Adrenal gland (tissue), 12 donors: ENCODE results near the gene POLR2A. TPM values are rescaled to one million over a fixed set of nuclear protein-coding genes. Genes with fewer than 3 reads are reported as not detected.

Experiments
- DNase-seq, 7 donors: peaks; one replicate each; pipeline ENCODE4 v3.0.0-alpha.2; 2019 to 2020
- H3K27ac ChIP-seq, 5 donors: fragments of 200-600 bp; sonication (generic) in 4 of 5; 1 replicate in 3 of 5; 2 replicates in 2 of 5; pipeline versions ENCODE4 v1.5.1 to v1.8.0; 2016 to 2020; ENCODE audit warnings: mild to moderate bottlenecking in 1 of 5
- H3K27me3 ChIP-seq: fragments of 200-600 bp; 2 replicates; pipeline ENCODE4 v1.8.0; 2021
- H3K36me3 ChIP-seq, 2 donors: fragments of 200-600 bp; replicated peaks in 1 of 2; 1 replicate in 1 of 2; 2 replicates in 1 of 2; pipeline versions ENCODE4 v1.5.1 to v1.8.0; 2018 to 2022
- H3K4me1 ChIP-seq, 2 donors: fragments of 200-600 bp; replicated peaks in 1 of 2; 1 replicate in 1 of 2; 2 replicates in 1 of 2; pipeline versions ENCODE4 v1.5.1 to v1.8.0; 2018 to 2021
- H3K4me3 ChIP-seq, 4 donors: fragments of 200-600 bp; sonication (generic) in 3 of 4; one replicate each; pipeline ENCODE4 v1.5.1; 2016 to 2018
- H3K9me3 ChIP-seq, 3 donors: fragments of 200-600 bp; sonication (generic) in 1 of 3; replicated peaks in 1 of 3; 1 replicate in 2 of 3; 2 replicates in 1 of 3; pipeline versions ENCODE4 v1.5.1 to v1.8.0; 2016 to 2021
- CTCF ChIP-seq, 6 experiments: fragments of 450-650 bp in 4 of 6; fragments of 200-600 bp in 2 of 6; sonication (generic) in 1 of 6; IDR thresholded peaks; 1 replicate in 5 of 6; 2 replicates in 1 of 6; pipeline versions ENCODE4 v1.5.1 to v1.8.0; 2016 to 2021; ENCODE audit warnings: antibody characterized with exemption in 6 of 6, mild to moderate bottlenecking in 2 of 6, moderate library complexity in 1 of 6
- POLR2A ChIP-seq, 2 donors: fragments of 450-650 bp; IDR thresholded peaks; one replicate each; pipeline ENCODE4 v1.6.1; 2017; ENCODE audit warnings: antibody characterized with exemption in 2 of 2, mild to moderate bottlenecking in 2 of 2, moderate library complexity in 1 of 2
- WGBS, 4 donors: extraction: QIAGEN DNeasy Blood & Tissue Kit in 2 of 4; methylation state at CpG; one replicate each; pipeline versions ENCODE4 v1.1.5 to v1.1.7; 2013 to 2017; 5-methylcytosine and 5-hydroxymethylcytosine counted together
- intact Hi-C, 2 donors: fragments of 100-400 bp; cut with DNase I; formaldehyde crosslinking; loops; one replicate each; pipeline versions ENCODE4 v1.14.1 to v1.15.0; 2022 to 2023
- polyA plus RNA-seq, 3 donors: library from polyadenylated mRNA; stranded (reverse); fragments of 200-250 nt in 2 of 3; fragments of 350-450 nt in 1 of 3; fragmentation: Illumina TruSeq in 1 of 3; extraction: RNeasy Lipid Tissue Mini Kit (QIAGEN cat#74804) in 1 of 3; gene quantifications; one replicate each; pipeline ENCODE4 v1.2.3, GENCODE V29; 2013 to 2014
- small RNA-seq, 2 donors: library from RNA; depleted of rRNA; stranded (forward); fragments of <200 nt; gene quantifications; one replicate each; pipeline ENCODE3, GENCODE V24; 2016
- total RNA-seq, 9 donors: library from RNA; depleted of rRNA in 4 of 9; stranded (reverse); fragments of >200 nt in 4 of 9; fragments of 120-200 nt in 1 of 9; fragmentation: NEBNext Ultra II Directional in 1 of 9; extraction: Animal tissue kit (Norgen Biotek cat#: 25700) in 1 of 9; gene quantifications; one replicate each; pipeline versions ENCODE4 v1.1.0 to v1.2.4, GENCODE V29; 2013 to 2023
- donor health status: healthy with polysubstance abuse.
- donor health status: Bipolar disorder and iron deficiency.
- donor health status: DM: yes; HTN: yes; CAD: no.
- donor health status: DM: no; HTN: no; CAD: no.
- donor health status: DM: no; HTN: no; CAD: no.
- donor health status: DM: yes; HTN: yes; CAD: no.

POLR2A gene
- total and polyA plus RNA-seq, 12 donors, result 19.3 to 172 (median 87.7) TPM

- WGBS, 4 donors, result 48 to 54% (median 52%) methylated on average over 6 of the region's 6 CpGs
- TF ChIP-seq POLR2A (IDR thresholded peaks at IDR 0.05) (no peak), CTCF (IDR thresholded peaks at IDR 0.05) (no peak)
- intact Hi-C loops, result no loop called here
- Histone ChIP-seq H3K36me3 (no peaks in the 10 kb centered on the region), H3K4me1 (peaks cover 16 to 19% of the 10 kb centered on the region in 2 donors), H3K9me3 (no peaks in the 10 kb centered on the region), H3K4me3 (no peak overlapping the region), H3K27me3 (no peaks in the 10 kb centered on the region), H3K27ac (peak overlapping the region in 3 of 5 donors; percentile 35 to 78 (median 44))
- no peak for DNase-seq
Measured at GRCh38 chr17:7544911-7545310, 60.7 kb downstream of the POLR2A start.

DNA sequence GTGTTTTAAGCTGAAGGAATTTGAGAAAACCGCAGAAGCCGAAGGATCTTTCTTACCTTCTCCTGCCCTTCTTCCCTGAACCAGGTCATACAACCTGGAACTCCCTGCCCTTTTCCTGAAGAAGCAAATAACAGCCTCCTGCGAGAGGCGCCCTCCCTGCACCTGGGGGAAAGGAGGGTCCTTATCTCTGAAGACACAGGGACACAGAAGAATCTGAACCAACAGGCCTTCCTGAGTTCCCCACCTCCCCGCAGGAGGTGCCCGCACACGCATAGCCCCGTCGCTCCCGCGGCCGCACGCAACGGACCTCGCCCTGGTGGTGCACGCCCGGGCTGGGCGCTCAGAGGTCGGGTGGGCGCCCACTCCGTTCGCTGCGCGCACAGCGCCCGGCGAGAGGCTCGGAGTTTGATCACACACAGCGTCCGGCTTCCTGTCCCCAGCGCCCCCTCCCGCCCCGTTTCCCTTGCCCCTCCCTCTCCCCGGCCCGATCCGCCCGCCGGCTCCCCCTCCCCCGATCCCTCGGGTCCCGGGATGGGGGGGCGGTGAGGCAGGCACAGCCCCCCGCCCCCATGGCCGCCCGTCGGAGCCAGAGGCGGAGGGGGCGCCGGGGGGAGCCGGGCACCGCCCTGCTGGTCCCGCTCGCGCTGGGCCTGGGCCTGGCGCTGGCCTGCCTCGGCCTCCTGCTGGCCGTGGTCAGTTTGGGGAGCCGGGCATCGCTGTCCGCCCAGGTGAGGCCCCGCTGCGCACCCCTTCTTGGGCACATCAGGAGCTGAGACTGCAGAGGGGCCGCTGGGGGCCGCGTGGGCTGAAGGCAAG is 64.6 kb downstream of the POLR2A start, which contains the start of gene TNFSF12:
TSS of gene TNFSF12 (plus strand) at position 474 of the 816 bp plus-strand sequence. CDS start at position 570, 96 bp downstream.
- intact Hi-C loops, result no loop called here
- Histone ChIP-seq H3K4me3 (peak within 1 kb of the TSS; percentile 65 to 83 (median 73)), H3K36me3 (no peaks in the 10 kb centered on the region), H3K9me3 (no peaks in the 10 kb centered on the region), H3K27me3 (no peaks in the 10 kb centered on the region), H3K27ac (peak within 1 kb of the TSS; percentile 17 to 90 (median 81)), H3K4me1 (peaks cover 19 to 23% of the 10 kb centered on the region in 2 donors)
- WGBS, 4 donors, result 0 to 4% (median 1%) methylated on average over 5 to 64 of the region's 65 CpGs
- DNase-seq, result peak; percentile 52 to 75 (median 66)
- peak in 5 of 6 experiments; percentile 6 to 41 (median 32) for TF ChIP-seq CTCF (IDR thresholded peaks at IDR 0.05)
- peak; percentile 11 to 24 for TF ChIP-seq POLR2A (IDR thresholded peaks at IDR 0.05)

Small RNAs within 50 kb of the gene (small RNA-seq; reads per million reads assigned to genes)
- 0 reads per million in 2 donors for gene RF00019

Other genes starting within 250 kb of the POLR2A start
Only the 30 nearest of the 40 such genes appear.
- 10 to 100 TPM in 4 of 9 donors, 1 to 10 TPM in 5; 1.8 to 30.0 (median 7.8) TPM for gene SLC2A4, start 202.6 kb upstream of the POLR2A start, total RNA-seq
- 10 to 100 TPM in 1 of 3 donors, 1 to 10 TPM in 1, under 1 TPM in 1; 0.75 to 12.7 (median 5.6) TPM for gene SLC2A4, start 202.6 kb upstream of the POLR2A start, polyA plus RNA-seq
- under 1 TPM in 4 of 9 donors, not detected in 5; 0.06 to 0.28 (median 0.09) TPM for gene YBX2, start 189.7 kb upstream of the POLR2A start, total RNA-seq
- 1 to 10 TPM in 1 of 3 donors, under 1 TPM in 1, not detected in 1; 0.88 to 1.4 TPM for gene YBX2, start 189.7 kb upstream of the POLR2A start, polyA plus RNA-seq
- 100 to 1,000 TPM; 110 to 666 (median 262) TPM for gene EIF5A, start 176.7 kb upstream of the POLR2A start, total RNA-seq
- gene EIF5A, start 176.7 kb upstream of the POLR2A start, polyA plus RNA-seq, result 100 to 1,000 TPM; 469 to 594 (median 589) TPM
- 100 to 1,000 TPM in 5 of 9 donors, 10 to 100 TPM in 4; 69.1 to 124 (median 100) TPM for gene GPS2, start 169.0 kb upstream of the POLR2A start, total RNA-seq
- 100 to 1,000 TPM; 167 to 196 (median 191) TPM for gene GPS2, start 169.0 kb upstream of the POLR2A start, polyA plus RNA-seq
- 10 to 100 TPM; 10.4 to 46.9 (median 25.0) TPM for gene NEURL4, start 155.0 kb upstream of the POLR2A start, total RNA-seq
- 100 to 1,000 TPM in 1 of 3 donors, 10 to 100 TPM in 1, 1 to 10 TPM in 1; 8.7 to 111 (median 45.5) TPM for gene NEURL4, start 155.0 kb upstream of the POLR2A start, polyA plus RNA-seq
- gene ACAP1, start 147.8 kb upstream of the POLR2A start, total RNA-seq, result 10 to 100 TPM in 4 of 9 donors, 1 to 10 TPM in 5; 2.9 to 54.7 (median 9.7) TPM
- 10 to 100 TPM in 2 of 3 donors, 1 to 10 TPM in 1; 2.1 to 54.1 (median 21.9) TPM for gene ACAP1, start 147.8 kb upstream of the POLR2A start, polyA plus RNA-seq
- gene KCTD11, start 132.2 kb upstream of the POLR2A start, total RNA-seq, result 10 to 100 TPM in 6 of 9 donors, 1 to 10 TPM in 3; 6.8 to 13.8 (median 11.5) TPM
- gene KCTD11, start 132.2 kb upstream of the POLR2A start, polyA plus RNA-seq, result 1 to 10 TPM; 5.2 to 10.0 (median 7.1) TPM
- gene TMEM95, start 129.2 kb upstream of the POLR2A start, total RNA-seq, result not detected
- gene TMEM95, start 129.2 kb upstream of the POLR2A start, polyA plus RNA-seq, result not detected
- gene TNK1, start 103.3 kb upstream of the POLR2A start, total RNA-seq, result 1 to 10 TPM in 7 of 9 donors, under 1 TPM in 2; 0.06 to 8.7 (median 2.1) TPM
- gene TNK1, start 103.3 kb upstream of the POLR2A start, polyA plus RNA-seq, result 1 to 10 TPM in 2 of 3 donors, under 1 TPM in 1; 0.13 to 3.9 (median 1.6) TPM
- 10 to 100 TPM in 8 of 9 donors, 1 to 10 TPM in 1; 7.7 to 34.5 (median 27.0) TPM for gene PLSCR3, start 89.8 kb upstream of the POLR2A start, total RNA-seq
- 10 to 100 TPM; 13.2 to 42.5 (median 32.9) TPM for gene PLSCR3, start 89.8 kb upstream of the POLR2A start, polyA plus RNA-seq
- 100 to 1,000 TPM in 3 of 9 donors, 10 to 100 TPM in 6; 52.9 to 205 (median 92.4) TPM for gene TMEM256, start 80.3 kb upstream of the POLR2A start, total RNA-seq
- 100 to 1,000 TPM in 2 of 3 donors, 10 to 100 TPM in 1; 48.5 to 334 (median 254) TPM for gene TMEM256, start 80.3 kb upstream of the POLR2A start, polyA plus RNA-seq
- 10 to 100 TPM in 6 of 9 donors, 1 to 10 TPM in 3; 2.8 to 34.8 (median 14.4) TPM for gene NLGN2, start 76.5 kb upstream of the POLR2A start, total RNA-seq
- gene NLGN2, start 76.5 kb upstream of the POLR2A start, polyA plus RNA-seq, result 10 to 100 TPM in 2 of 3 donors, 1 to 10 TPM in 1; 7.7 to 44.6 (median 28.1) TPM
- gene SPEM1, start 64.0 kb upstream of the POLR2A start, total RNA-seq, result not detected
- gene SPEM1, start 64.0 kb upstream of the POLR2A start, polyA plus RNA-seq, result not detected
- gene SPEM2, start 58.8 kb upstream of the POLR2A start, total RNA-seq, result not detected
- not detected for gene SPEM2, start 58.8 kb upstream of the POLR2A start, polyA plus RNA-seq
- gene SPEM3, start 55.5 kb upstream of the POLR2A start, total RNA-seq, result not detected
- not detected for gene SPEM3, start 55.5 kb upstream of the POLR2A start, polyA plus RNA-seq
- 10 to 100 TPM in 4 of 9 donors, 1 to 10 TPM in 5; 5.7 to 26.6 (median 8.8) TPM for gene TMEM102, start 48.9 kb upstream of the POLR2A start, total RNA-seq
- gene TMEM102, start 48.9 kb upstream of the POLR2A start, polyA plus RNA-seq, result 1 to 10 TPM; 2.1 to 8.7 (median 6.6) TPM
- 10 to 100 TPM; 12.1 to 76.7 (median 23.4) TPM for gene FGF11, start 44.9 kb upstream of the POLR2A start, total RNA-seq
- gene FGF11, start 44.9 kb upstream of the POLR2A start, polyA plus RNA-seq, result 10 to 100 TPM; 10.2 to 33.2 (median 19.2) TPM
- 10 to 100 TPM; 18.7 to 56.3 (median 37.9) TPM for gene CHRNB1, start 39.3 kb upstream of the POLR2A start, total RNA-seq
- 10 to 100 TPM; 32.2 to 40.8 (median 32.9) TPM for gene CHRNB1, start 39.3 kb upstream of the POLR2A start, polyA plus RNA-seq
- 100 to 1,000 TPM in 1 of 9 donors, 10 to 100 TPM in 8; 16.6 to 111 (median 75.3) TPM for gene ZBTB4, start 4.7 kb upstream of the POLR2A start, total RNA-seq
- 10 to 100 TPM; 30.0 to 59.6 (median 54.6) TPM for gene ZBTB4, start 4.7 kb upstream of the POLR2A start, polyA plus RNA-seq
- gene SLC35G6, start 2.9 kb upstream of the POLR2A start, total RNA-seq, result not detected
- gene SLC35G6, start 2.9 kb upstream of the POLR2A start, polyA plus RNA-seq, result under 1 TPM in 1 of 3 donors, not detected in 2; 0.24 TPM
- 100 to 1,000 TPM in 2 of 9 donors, 10 to 100 TPM in 6, 1 to 10 TPM in 1; 3.3 to 134 (median 52.8) TPM for gene TNFSF12, start 64.7 kb downstream of the POLR2A start, total RNA-seq
- 10 to 100 TPM; 18.8 to 70.8 (median 65.6) TPM for gene TNFSF12, start 64.7 kb downstream of the POLR2A start, polyA plus RNA-seq
- 10 to 100 TPM in 8 of 9 donors, under 1 TPM in 1; 1.00 to 75.2 (median 43.7) TPM for gene TNFSF13, start 74.4 kb downstream of the POLR2A start, total RNA-seq
- 10 to 100 TPM; 19.4 to 39.1 (median 25.2) TPM for gene TNFSF13, start 74.4 kb downstream of the POLR2A start, polyA plus RNA-seq
- 10 to 100 TPM; 28.4 to 55.3 (median 44.2) TPM for gene SENP3, start 77.6 kb downstream of the POLR2A start, total RNA-seq
- gene SENP3, start 77.6 kb downstream of the POLR2A start, polyA plus RNA-seq, result 10 to 100 TPM; 29.0 to 72.4 (median 38.4) TPM
- 100 to 1,000 TPM in 6 of 9 donors, 10 to 100 TPM in 3; 19.4 to 177 (median 157) TPM for gene CD68, start 95.3 kb downstream of the POLR2A start, total RNA-seq
- 100 to 1,000 TPM in 2 of 3 donors, 10 to 100 TPM in 1; 32.3 to 207 (median 133) TPM for gene CD68, start 95.3 kb downstream of the POLR2A start, polyA plus RNA-seq
- gene MPDU1, start 99.5 kb downstream of the POLR2A start, total RNA-seq, result 100 to 1,000 TPM in 6 of 9 donors, 10 to 100 TPM in 3; 65.9 to 267 (median 124) TPM
- gene MPDU1, start 99.5 kb downstream of the POLR2A start, polyA plus RNA-seq, result 100 to 1,000 TPM in 1 of 3 donors, 10 to 100 TPM in 2; 70.1 to 200 (median 81.6) TPM
- gene SOX15, start 105.7 kb downstream of the POLR2A start, total RNA-seq, result 1 to 10 TPM in 1 of 9 donors, under 1 TPM in 6, not detected in 2; 0.42 to 2.0 (median 0.92) TPM
- gene SOX15, start 105.7 kb downstream of the POLR2A start, polyA plus RNA-seq, result 1 to 10 TPM in 2 of 3 donors, under 1 TPM in 1; 0.29 to 2.4 (median 1.9) TPM
- gene FXR2, start 130.5 kb downstream of the POLR2A start, total RNA-seq, result 10 to 100 TPM; 35.6 to 68.6 (median 45.5) TPM
- gene FXR2, start 130.5 kb downstream of the POLR2A start, polyA plus RNA-seq, result 10 to 100 TPM; 42.2 to 73.1 (median 42.4) TPM
- 100 to 1,000 TPM; 165 to 403 (median 233) TPM for gene SAT2, start 143.5 kb downstream of the POLR2A start, total RNA-seq
- 100 to 1,000 TPM; 190 to 700 (median 511) TPM for gene SAT2, start 143.5 kb downstream of the POLR2A start, polyA plus RNA-seq
- gene SHBG, start 145.8 kb downstream of the POLR2A start, total RNA-seq, result 1 to 10 TPM in 8 of 9 donors, under 1 TPM in 1; 0.30 to 2.9 (median 1.9) TPM
- 1 to 10 TPM; 1.2 to 3.8 (median 2.0) TPM for gene SHBG, start 145.8 kb downstream of the POLR2A start, polyA plus RNA-seq
- 10 to 100 TPM in 5 of 9 donors, 1 to 10 TPM in 4; 1.2 to 32.6 (median 14.5) TPM for gene ATP1B2, start 166.6 kb downstream of the POLR2A start, total RNA-seq
- 1 to 10 TPM; 7.9 to 9.2 (median 8.5) TPM for gene ATP1B2, start 166.6 kb downstream of the POLR2A start, polyA plus RNA-seq